ENCODE results near the gene SAPCD2. TPM values are rescaled to one million over a fixed set of nuclear protein-coding genes. Genes with fewer than 3 reads are reported as not detected.

SAPCD2 gene
- total RNA-seq, 2 experiments from 2014 or later, result 0.17 to 0.19 TPM

DNA sequence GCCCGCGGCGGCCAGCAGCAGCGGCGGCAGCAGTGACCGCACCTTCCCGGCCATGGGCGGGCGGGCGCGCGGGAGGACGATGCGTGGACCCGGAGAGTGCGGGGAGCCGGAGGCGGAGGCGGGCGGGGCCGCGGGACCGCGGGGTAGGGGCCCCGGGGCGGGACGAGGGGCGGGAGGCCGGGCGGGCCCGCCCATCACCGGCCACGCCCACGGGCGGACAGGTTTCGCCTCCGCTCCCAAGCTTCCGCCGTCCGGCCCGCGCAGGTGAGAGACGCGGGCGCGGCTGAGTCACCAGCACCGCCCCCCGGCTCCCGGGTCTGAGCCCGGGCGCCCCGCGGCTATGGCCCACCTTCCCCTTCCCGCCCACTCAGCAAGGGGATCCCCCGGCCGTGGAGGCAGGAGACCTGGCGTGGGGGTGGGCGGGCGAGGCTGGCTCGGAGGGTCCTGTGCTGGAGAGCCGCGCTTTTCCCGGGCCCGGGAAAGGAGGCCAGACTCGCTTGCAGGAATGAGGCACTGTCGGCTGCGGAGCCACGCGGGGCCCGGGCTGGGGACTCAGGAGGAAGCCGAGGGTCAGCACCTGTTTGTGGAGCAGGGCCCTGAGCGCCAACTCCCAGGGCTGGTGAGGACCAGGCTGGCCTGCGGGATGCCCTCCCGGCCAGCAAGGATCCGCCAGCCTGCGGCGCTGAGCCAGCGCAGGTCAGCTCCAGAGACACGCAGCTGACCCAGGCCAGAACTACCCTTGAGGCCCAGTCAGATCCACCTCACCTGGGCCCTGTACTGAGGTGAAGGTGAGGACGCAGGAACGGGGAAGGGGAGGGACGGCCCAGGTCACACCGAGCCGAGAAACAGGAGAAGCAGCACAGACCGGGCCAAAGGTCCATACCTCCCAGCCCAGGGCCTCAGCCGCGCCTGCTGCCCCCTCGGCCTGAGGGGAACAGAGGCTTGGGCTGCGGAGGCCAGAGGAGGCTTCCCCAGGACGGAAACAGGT lies 16.1 kb downstream of the SAPCD2 start, which contains the start of gene ENTPD2:
ENTPD2 (minus strand) TSS at position 118 of the 988 bp plus-strand sequence; CDS start at position 54, 64 bp downstream.
- H3K4me1 Mint-ChIP-seq (ENCODE audit: low read depth), result no peaks in the 10 kb centered on the region
- no peak within 1 kb of the TSS for H3K27ac ChIP-seq (ENCODE audit: low read depth in 1 of 2, low read length in 2 of 2)
- H3K36me3 Mint-ChIP-seq (ENCODE audit: low read depth), result no peaks in the 10 kb centered on the region
- peaks cover 42 to 44% of the 10 kb centered on the region in 2 experiments for H3K27me3 ChIP-seq (ENCODE audit: control insufficient read depth in 1 of 2, insufficient read depth in 2 of 2, low read length in 2 of 2)
- intact Hi-C loops (cut with DNase I, micrococcal nuclease), result no loop called here
- no peak within 1 kb of the TSS for H3K27ac Mint-ChIP-seq
- ChIA-PET POLR2A (interaction anchor here (0.6 kb wide), 1 partner anchor 122 kb away, joined by 3 read pairs; no protein-coding TSS in a partner anchor), CTCF (no interaction called here)
- H3K27me3 Mint-ChIP-seq, result peaks cover 29% of the 10 kb centered on the region
- H3K4me1 ChIP-seq (ENCODE audit: insufficient read depth, low read length), result peaks cover 26% of the 10 kb centered on the region
- peaks cover 0 to 34% of the 10 kb centered on the region in 2 experiments for H3K9me3 ChIP-seq (ENCODE audit: control insufficient read depth in 1 of 2, insufficient read depth in 1 of 2, low read length in 2 of 2)
- H3K9me3 Mint-ChIP-seq, result no peaks in the 10 kb centered on the region
- no peak within 1 kb of the TSS for H3K4me3 Mint-ChIP-seq
- TF ChIP-seq, protein P1, sequence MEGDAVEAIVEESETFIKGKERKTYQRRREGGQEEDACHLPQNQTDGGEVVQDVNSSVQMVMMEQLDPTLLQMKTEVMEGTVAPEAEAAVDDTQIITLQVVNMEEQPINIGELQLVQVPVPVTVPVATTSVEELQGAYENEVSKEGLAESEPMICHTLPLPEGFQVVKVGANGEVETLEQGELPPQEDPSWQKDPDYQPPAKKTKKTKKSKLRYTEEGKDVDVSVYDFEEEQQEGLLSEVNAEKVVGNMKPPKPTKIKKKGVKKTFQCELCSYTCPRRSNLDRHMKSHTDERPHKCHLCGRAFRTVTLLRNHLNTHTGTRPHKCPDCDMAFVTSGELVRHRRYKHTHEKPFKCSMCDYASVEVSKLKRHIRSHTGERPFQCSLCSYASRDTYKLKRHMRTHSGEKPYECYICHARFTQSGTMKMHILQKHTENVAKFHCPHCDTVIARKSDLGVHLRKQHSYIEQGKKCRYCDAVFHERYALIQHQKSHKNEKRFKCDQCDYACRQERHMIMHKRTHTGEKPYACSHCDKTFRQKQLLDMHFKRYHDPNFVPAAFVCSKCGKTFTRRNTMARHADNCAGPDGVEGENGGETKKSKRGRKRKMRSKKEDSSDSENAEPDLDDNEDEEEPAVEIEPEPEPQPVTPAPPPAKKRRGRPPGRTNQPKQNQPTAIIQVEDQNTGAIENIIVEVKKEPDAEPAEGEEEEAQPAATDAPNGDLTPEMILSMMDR (IDR thresholded peaks at IDR 0.05), result no peak
- no peak within 1 kb of the TSS for H3K4me3 ChIP-seq (ENCODE audit: low read length)
- ATAC-seq (ENCODE audit: poor library complexity), result peak; percentile 67
- DNase-seq, result peak in 6 of 14 experiments; percentile 40 to 69 (median 62)
- H3K36me3 ChIP-seq (ENCODE audit: insufficient read depth, low read length), result no peaks in the 10 kb centered on the region

DNA sequence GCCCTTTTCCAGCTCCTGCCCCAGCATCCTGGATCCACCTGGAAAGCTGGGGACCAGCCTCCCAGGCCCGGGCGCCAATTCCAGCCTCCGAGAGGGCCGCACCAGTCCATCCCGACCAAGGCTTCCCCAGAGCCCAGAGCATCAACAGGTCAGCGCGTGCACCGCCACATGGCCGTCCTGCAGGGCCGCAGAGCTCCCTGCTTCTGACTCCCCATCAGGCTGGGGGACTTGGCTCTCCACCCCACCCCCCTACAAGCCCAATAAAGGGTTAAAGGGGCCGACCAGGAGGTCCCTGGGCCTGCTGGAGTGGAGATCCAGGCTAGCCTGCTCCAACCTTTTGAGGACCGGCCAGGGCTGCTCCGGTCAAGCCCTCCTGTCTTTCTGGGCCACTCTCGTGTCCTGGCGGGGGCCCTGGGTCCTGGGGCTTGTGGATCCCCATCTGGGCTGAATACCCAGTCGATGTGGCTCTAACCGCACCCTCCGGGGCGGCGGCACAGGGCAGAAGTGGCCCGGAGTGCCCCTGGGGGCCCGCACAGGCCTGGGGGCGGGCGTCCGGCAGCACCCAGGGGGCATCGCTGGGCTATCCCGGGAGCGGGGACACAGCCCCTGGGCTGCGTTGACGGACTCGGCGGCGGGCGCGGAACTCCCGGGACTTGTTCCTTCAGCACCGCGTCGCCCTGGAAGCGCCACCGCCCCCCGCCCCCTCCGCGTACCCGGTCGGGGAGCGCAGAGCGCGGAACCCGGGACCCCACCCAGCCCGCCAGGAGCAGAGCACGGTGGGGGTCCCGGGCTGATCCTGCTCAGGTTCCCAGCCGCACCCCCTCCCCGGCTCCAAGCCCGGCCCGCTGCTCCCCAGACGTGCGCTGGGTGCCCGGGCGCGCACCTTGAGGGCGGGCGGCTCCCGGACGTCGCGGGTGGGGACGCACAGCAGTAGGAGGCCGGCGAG lies 17.1 kb downstream of the SAPCD2 start:
- Histone ChIP-seq H3K27ac (ENCODE audit: low read depth in 1 of 2, low read length in 2 of 2) (no peak overlapping the region), H3K36me3 (ENCODE audit: insufficient read depth, low read length) (no peaks in the 10 kb centered on the region), H3K4me3 (ENCODE audit: low read length) (no peak overlapping the region), H3K4me1 (ENCODE audit: insufficient read depth, low read length) (peaks cover 28% of the 10 kb centered on the region), H3K27me3 (ENCODE audit: control insufficient read depth in 1 of 2, insufficient read depth in 2 of 2, low read length in 2 of 2) (peaks cover 48 to 53% of the 10 kb centered on the region in 2 experiments), H3K9me3 (ENCODE audit: control insufficient read depth in 1 of 2, insufficient read depth in 1 of 2, low read length in 2 of 2) (peaks cover 0 to 37% of the 10 kb centered on the region in 2 experiments)
- TF ChIP-seq, protein P1 (IDR thresholded peaks at IDR 0.05), result no peak
- no peaks in the 10 kb centered on the region for H3K36me3 Mint-ChIP-seq (ENCODE audit: low read depth)
- POLR2A ChIA-PET, result interaction anchor here (0.6 kb wide), 1 partner anchor 121 kb away, joined by 3 read pairs; no protein-coding TSS in a partner anchor
- CTCF ChIA-PET, result no interaction called here
- intact Hi-C loops (cut with DNase I, micrococcal nuclease), result no loop called here
- H3K4me1 Mint-ChIP-seq (ENCODE audit: low read depth), result no peaks in the 10 kb centered on the region
- H3K27me3 Mint-ChIP-seq, result peaks cover 29% of the 10 kb centered on the region
- ATAC-seq (ENCODE audit: poor library complexity) (peak; percentile 31), DNase-seq (no peak)
- no peaks in the 10 kb centered on the region for H3K9me3 Mint-ChIP-seq
- H3K27ac Mint-ChIP-seq, result no peak overlapping the region
- no peak overlapping the region for H3K4me3 Mint-ChIP-seq

DNA sequence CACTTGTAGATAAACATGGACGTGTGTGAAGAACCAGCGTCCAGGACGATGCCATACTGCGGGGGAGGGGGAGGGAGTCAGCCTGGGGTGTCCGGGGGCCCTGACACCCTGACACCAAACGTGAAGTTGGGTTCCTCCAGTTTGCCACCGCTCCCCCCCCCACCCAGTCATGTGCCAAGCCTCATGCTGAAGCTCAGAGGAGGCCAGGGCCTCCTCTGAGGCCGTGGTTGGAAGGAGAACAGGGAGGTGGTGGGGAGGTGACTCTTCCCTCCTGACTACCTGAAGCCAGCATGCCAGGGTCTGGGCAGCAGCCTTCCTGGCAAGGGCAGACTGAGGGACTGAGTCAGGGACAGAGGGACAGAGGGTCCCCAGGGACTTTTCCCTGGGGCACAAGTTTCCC lies 18.1 kb downstream of the SAPCD2 start:
- Histone ChIP-seq H3K9me3 (ENCODE audit: control insufficient read depth in 1 of 2, insufficient read depth in 1 of 2, low read length in 2 of 2) (peaks cover 0 to 47% of the 10 kb centered on the region in 2 experiments), H3K27me3 (ENCODE audit: control insufficient read depth in 1 of 2, insufficient read depth in 2 of 2, low read length in 2 of 2) (peaks cover 58 to 63% of the 10 kb centered on the region in 2 experiments), H3K27ac (ENCODE audit: low read depth in 1 of 2, low read length in 2 of 2) (no peak overlapping the region), H3K36me3 (ENCODE audit: insufficient read depth, low read length) (no peaks in the 10 kb centered on the region), H3K4me3 (ENCODE audit: low read length) (no peak overlapping the region), H3K4me1 (ENCODE audit: insufficient read depth, low read length) (peaks cover 28% of the 10 kb centered on the region)
- intact Hi-C loops (cut with DNase I, micrococcal nuclease), result no loop called here
- CTCF ChIA-PET, result no interaction called here
- Mint-ChIP-seq H3K4me1 (ENCODE audit: low read depth) (no peaks in the 10 kb centered on the region), H3K27ac (no peak overlapping the region), H3K27me3 (peaks cover 38% of the 10 kb centered on the region), H3K4me3 (no peak overlapping the region), H3K9me3 (no peaks in the 10 kb centered on the region), H3K36me3 (ENCODE audit: low read depth) (no peaks in the 10 kb centered on the region)
- TF ChIP-seq, protein P1 (IDR thresholded peaks at IDR 0.05), result no peak
- DNase-seq, result no peak
- no peak for ATAC-seq (ENCODE audit: poor library complexity)
- POLR2A ChIA-PET, result no interaction called here

Measured in CD4-positive, alpha-beta T cell (primary cell).